GM21528 (cell line): ENCODE data around the gene ASB6.

ENCODE experiments used
- ATAC-seq: cut with Tn5 transposase; IDR thresholded peaks from one replicate; pipeline ENCODE4 v1.9.1; 2021; ENCODE audit warnings: mild to moderate bottlenecking, moderate library complexity; ENCODE audit not compliant: unreplicated experiment, low FRiP score

ASB6 gene

GRCh38 chr9:129641750-129642585 is at the start of gene ASB6:
TSS of gene ASB6 (minus strand) at chr9:129642151. CDS start at chr9:129641999, 152 bp downstream.
- ATAC-seq = peak; percentile 80

GRCh38 chr9:129688285-129689043 is 46.5 kb upstream of the ASB6 start:
- no peak for ATAC-seq

GRCh38 chr9:129687391-129687790 is 45.4 kb upstream of the ASB6 start:
- ATAC-seq = no peak

- no peak for ATAC-seq
These were observed 44.8 kb upstream of the ASB6 start for GRCh38 chr9:129686736-129687135.

GRCh38 chr9:129685933-129686259 is 43.9 kb upstream of the ASB6 start:
- ATAC-seq = no peak

- no peak for ATAC-seq
These were observed 43.4 kb upstream of the ASB6 start for GRCh38 chr9:129685220-129685932.

- no peak for ATAC-seq
These were observed 40.4 kb upstream of the ASB6 start for GRCh38 chr9:129682381-129682780.

GRCh38 chr9:129681924-129682323 is 40.0 kb upstream of the ASB6 start:
- no peak for ATAC-seq

- ATAC-seq = no peak
These were observed 37.6 kb upstream of the ASB6 start for GRCh38 chr9:129679537-129679936.

GRCh38 chr9:129678844-129679243 is 36.9 kb upstream of the ASB6 start:
- no peak for ATAC-seq

GRCh38 chr9:129677456-129677855 is 35.5 kb upstream of the ASB6 start:
- no peak for ATAC-seq

- no peak for ATAC-seq
These were observed 35.0 kb upstream of the ASB6 start for GRCh38 chr9:129676975-129677374.

- ATAC-seq = no peak
These were observed 34.3 kb upstream of the ASB6 start for GRCh38 chr9:129676287-129676686.

- ATAC-seq = no peak
These were observed 33.7 kb upstream of the ASB6 start for GRCh38 chr9:129675620-129676019.

GRCh38 chr9:129674229-129674628 is 32.3 kb upstream of the ASB6 start:
- no peak for ATAC-seq

- no peak for ATAC-seq
These were observed 31.7 kb upstream of the ASB6 start for GRCh38 chr9:129673602-129674001.

- no peak for ATAC-seq
These were observed 30.8 kb upstream of the ASB6 start for GRCh38 chr9:129672702-129673101.

- ATAC-seq = no peak
These were observed 29.6 kb upstream of the ASB6 start for GRCh38 chr9:129671519-129671918.

- no peak for ATAC-seq
These were observed 29.1 kb upstream of the ASB6 start for GRCh38 chr9:129671065-129671464.

- no peak for ATAC-seq
These were observed 28.0 kb upstream of the ASB6 start for GRCh38 chr9:129669946-129670345.

GRCh38 chr9:129669141-129669718 is 27.3 kb upstream of the ASB6 start:
- ATAC-seq = no peak
